IPS-20b (cell line): Measurements from ENCODE around the gene SFMBT1.

ENCODE experiments used
- H3K27ac ChIP-seq: one replicate; pipeline ENCODE4 v1.5.1; 2013; ENCODE audit warnings: low read length
- H3K27me3 ChIP-seq: 2 replicates; pipeline ENCODE4 v1.6.1; 2013; ENCODE audit warnings: mild to moderate bottlenecking, low read length, inconsistent platforms; ENCODE audit not compliant: insufficient read depth
- H3K36me3 ChIP-seq: 2 replicates; pipeline ENCODE4 v1.6.1; 2013; ENCODE audit warnings: low read depth, mild to moderate bottlenecking, inconsistent platforms, low read length, moderate library complexity; ENCODE audit not compliant: insufficient read depth
- H3K4me1 ChIP-seq: 2 replicates; pipeline ENCODE4 v1.6.1; 2013; ENCODE audit warnings: mild to moderate bottlenecking, control low read depth, inconsistent platforms, low read length, moderate library complexity; ENCODE audit not compliant: insufficient read depth
- H3K4me3 ChIP-seq: 2 replicates; pipeline ENCODE4 v1.5.1; 2013; ENCODE audit warnings: mild to moderate bottlenecking, low read length, inconsistent platforms
- H3K9ac ChIP-seq: 2 replicates; pipeline ENCODE4 v1.6.1; 2013; ENCODE audit warnings: low read depth, mild to moderate bottlenecking, inconsistent platforms, low read length, moderate library complexity
- H3K9me3 ChIP-seq: 2 replicates; pipeline ENCODE4 v1.6.1; 2013; ENCODE audit warnings: mild to moderate bottlenecking, low read depth, low read length, inconsistent platforms; ENCODE audit not compliant: insufficient read depth

The SFMBT1 gene

GRCh38 chr3:52886049-52886730 lies 159.7 kb downstream of the SFMBT1 start:
- H3K36me3 ChIP-seq: peaks cover 6% of the 10 kb centered on the region; the same call in 1 of the 2 replicates
- no peak overlapping the region for H3K4me3 ChIP-seq
- H3K27me3 ChIP-seq: no peaks in the 10 kb centered on the region
- no peaks in the 10 kb centered on the region for H3K9me3 ChIP-seq
- no peak overlapping the region for H3K9ac ChIP-seq
- H3K4me1 ChIP-seq: no peaks in the 10 kb centered on the region
- no peak overlapping the region for H3K27ac ChIP-seq

DNA sequence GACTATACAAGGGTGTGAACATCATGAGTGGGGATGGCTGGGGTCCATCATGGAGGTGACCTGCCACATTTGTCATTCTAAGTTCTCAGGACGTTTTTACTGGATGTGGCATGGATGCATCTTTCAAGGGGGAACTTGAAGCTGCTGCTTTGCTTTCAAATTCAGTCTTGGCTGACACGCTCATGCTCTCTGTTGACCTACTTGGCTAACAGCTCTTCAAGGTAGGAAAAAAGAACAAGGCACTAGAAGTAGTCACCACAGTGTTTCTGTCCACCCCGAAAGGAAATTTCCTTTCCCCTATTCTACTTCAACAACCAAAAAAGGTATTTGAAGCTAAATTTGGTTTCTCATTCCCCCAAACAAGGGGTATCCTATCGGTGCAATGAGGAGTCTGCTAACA lies 163.5 kb downstream of the SFMBT1 start:
- Histone ChIP-seq H3K27me3 (no peaks in the 10 kb centered on the region), H3K27ac (no peak overlapping the region), H3K36me3 (peaks cover 6% of the 10 kb centered on the region; the same call in 1 of the 2 replicates), H3K4me3 (no peak overlapping the region), H3K9ac (no peak overlapping the region), H3K4me1 (no peaks in the 10 kb centered on the region), H3K9me3 (no peaks in the 10 kb centered on the region)

DNA sequence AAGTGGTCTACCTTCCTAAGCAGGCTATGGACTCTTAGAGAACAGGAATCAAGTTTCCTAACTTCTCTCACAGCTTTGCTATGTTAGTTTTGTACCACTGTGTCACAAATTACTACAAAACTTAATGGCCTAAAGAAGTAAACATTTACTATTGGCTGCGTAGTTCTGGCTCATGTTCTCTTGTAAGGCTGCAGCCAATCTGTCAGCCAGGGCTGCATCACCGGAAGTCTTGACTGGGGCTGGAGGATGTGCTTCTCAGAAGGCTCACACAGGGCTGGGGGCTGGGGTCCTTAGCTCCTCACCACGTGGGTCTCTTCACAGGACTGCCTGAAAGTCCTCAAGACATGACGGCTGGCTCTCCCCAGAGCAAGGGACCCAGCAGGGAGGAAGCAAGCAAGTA lies 164.0 kb downstream of the SFMBT1 start:
- Histone ChIP-seq H3K4me1 (no peaks in the 10 kb centered on the region), H3K9me3 (no peaks in the 10 kb centered on the region), H3K27me3 (no peaks in the 10 kb centered on the region), H3K9ac (no peak overlapping the region), H3K27ac (no peak overlapping the region), H3K36me3 (peaks cover 6% of the 10 kb centered on the region; the same call in 1 of the 2 replicates), H3K4me3 (no peak overlapping the region)

GRCh38 chr3:52880474-52880873 lies 165.4 kb downstream of the SFMBT1 start:
- H3K36me3 ChIP-seq: peaks cover 6% of the 10 kb centered on the region; the same call in 1 of the 2 replicates
- H3K9ac ChIP-seq: no peak overlapping the region
- H3K9me3 ChIP-seq: no peaks in the 10 kb centered on the region
- H3K4me3 ChIP-seq: no peak overlapping the region
- H3K27me3 ChIP-seq: no peaks in the 10 kb centered on the region
- H3K27ac ChIP-seq: no peak overlapping the region
- peaks cover 7% of the 10 kb centered on the region for H3K4me1 ChIP-seq

DNA sequence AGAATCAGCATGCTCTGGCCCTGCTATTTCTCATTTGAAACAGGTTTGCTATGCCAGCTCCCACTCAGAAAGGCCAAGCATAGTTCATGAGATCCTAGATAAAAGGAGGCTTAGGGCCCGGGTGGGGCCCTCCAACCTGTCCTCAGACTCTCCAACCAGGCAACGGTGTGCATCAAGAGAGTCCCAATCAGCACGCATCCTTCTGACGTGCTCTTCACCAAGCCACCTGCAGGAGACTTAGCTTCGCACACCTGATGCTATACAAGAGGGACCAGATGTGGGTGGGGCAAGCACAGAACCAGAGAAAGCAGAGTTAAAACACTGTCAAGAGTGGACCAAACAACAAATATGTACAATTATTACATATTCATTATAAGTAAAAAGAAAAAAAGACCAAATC lies 165.8 kb downstream of the SFMBT1 start:
- no peak overlapping the region for H3K27ac ChIP-seq

DNA sequence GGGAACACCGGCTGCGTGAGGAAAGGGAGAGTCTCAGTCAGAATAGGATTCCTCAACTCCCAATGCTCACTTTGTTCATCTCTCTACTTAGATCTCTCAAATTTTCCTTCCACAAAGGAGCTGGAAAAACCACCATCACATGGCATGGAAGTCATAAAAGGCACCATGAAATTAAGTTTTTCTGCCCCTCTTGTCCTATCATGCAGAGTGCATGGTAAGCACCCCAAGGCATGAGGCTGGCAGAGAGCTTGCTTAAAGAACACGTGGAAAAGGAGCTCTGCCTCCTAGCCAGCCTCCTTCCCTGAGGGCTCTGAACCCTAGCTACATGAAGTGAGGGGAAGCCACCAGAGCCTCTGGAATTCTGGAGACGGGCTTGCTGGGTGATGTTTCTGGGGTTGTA lies 166.3 kb downstream of the SFMBT1 start:
- Histone ChIP-seq H3K4me1 (peaks cover 8% of the 10 kb centered on the region), H3K9ac (no peak overlapping the region), H3K27me3 (no peaks in the 10 kb centered on the region), H3K4me3 (no peak overlapping the region), H3K9me3 (no peaks in the 10 kb centered on the region), H3K27ac (no peak overlapping the region), H3K36me3 (peaks cover 1% of the 10 kb centered on the region; the same call in 1 of the 2 replicates)

More for the DNA sequence above, 165.8 kb downstream of the SFMBT1 start:
- H3K36me3 ChIP-seq: peaks cover 6% of the 10 kb centered on the region; the same call in 1 of the 2 replicates
- no peaks in the 10 kb centered on the region for H3K9me3 ChIP-seq
- peaks cover 8% of the 10 kb centered on the region for H3K4me1 ChIP-seq
- H3K4me3 ChIP-seq: no peak overlapping the region
- H3K27me3 ChIP-seq: no peaks in the 10 kb centered on the region
- no peak overlapping the region for H3K9ac ChIP-seq

DNA sequence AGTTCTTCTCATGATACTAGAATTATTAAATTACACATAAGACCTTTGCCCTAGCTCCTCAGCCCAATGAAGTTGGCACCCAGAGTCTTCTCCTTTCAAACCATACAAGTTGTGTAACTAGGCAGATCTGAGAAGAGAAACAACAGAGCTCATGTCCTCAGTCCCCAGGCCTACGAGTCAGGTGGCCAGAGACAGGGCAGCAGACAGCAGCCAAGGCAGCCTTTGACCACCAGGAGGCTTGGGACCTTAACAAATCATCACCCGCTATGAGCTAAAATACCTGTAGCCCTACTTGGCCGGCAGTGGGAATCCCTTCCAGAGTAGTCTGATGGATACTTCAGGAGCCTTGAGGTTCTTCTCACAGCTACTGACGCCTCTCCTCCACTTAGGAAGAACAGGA lies 166.8 kb downstream of the SFMBT1 start:
- Histone ChIP-seq H3K4me1 (peaks cover 8% of the 10 kb centered on the region), H3K27me3 (no peaks in the 10 kb centered on the region), H3K27ac (no peak overlapping the region), H3K9me3 (no peaks in the 10 kb centered on the region), H3K36me3 (no peaks in the 10 kb centered on the region), H3K9ac (no peak overlapping the region), H3K4me3 (no peak overlapping the region)

- peaks cover 8% of the 10 kb centered on the region for H3K4me1 ChIP-seq
- no peak overlapping the region for H3K9ac ChIP-seq
Observed at GRCh38 chr3:52877085-52877484, 168.8 kb downstream of the SFMBT1 start.

GRCh38 chr3:52874864-52875587 lies 170.8 kb downstream of the SFMBT1 start:
- Histone ChIP-seq H3K4me1 (peaks cover 8% of the 10 kb centered on the region), H3K4me3 (no peak overlapping the region), H3K9ac (no peak overlapping the region), H3K9me3 (no peaks in the 10 kb centered on the region), H3K27me3 (no peaks in the 10 kb centered on the region), H3K36me3 (no peaks in the 10 kb centered on the region), H3K27ac (no peak overlapping the region)

More at GRCh38 chr3:52877085-52877484, 168.8 kb downstream of the SFMBT1 start:
- Histone ChIP-seq H3K4me3 (no peak overlapping the region), H3K27ac (no peak overlapping the region), H3K36me3 (no peaks in the 10 kb centered on the region), H3K27me3 (no peaks in the 10 kb centered on the region), H3K9me3 (no peaks in the 10 kb centered on the region)

GRCh38 chr3:52874160-52874701 lies 171.6 kb downstream of the SFMBT1 start:
- peaks cover 8% of the 10 kb centered on the region for H3K4me1 ChIP-seq
- no peak overlapping the region for H3K4me3 ChIP-seq
- H3K9ac ChIP-seq: no peak overlapping the region
- no peak overlapping the region for H3K27ac ChIP-seq
- H3K36me3 ChIP-seq: no peaks in the 10 kb centered on the region
- H3K27me3 ChIP-seq: no peaks in the 10 kb centered on the region
- no peaks in the 10 kb centered on the region for H3K9me3 ChIP-seq

- Histone ChIP-seq H3K27ac (no peak overlapping the region), H3K4me1 (peaks cover 8% of the 10 kb centered on the region), H3K4me3 (no peak overlapping the region), H3K36me3 (no peaks in the 10 kb centered on the region), H3K9me3 (no peaks in the 10 kb centered on the region), H3K27me3 (no peaks in the 10 kb centered on the region), H3K9ac (no peak overlapping the region)
Observed at GRCh38 chr3:52873433-52874159, 172.3 kb downstream of the SFMBT1 start.
